Suprapubic skin (tissue), 4 donors: Measurements from ENCODE around the gene HOXA5. TPM values are rescaled to one million over a fixed set of nuclear protein-coding genes. Genes with fewer than 3 reads are reported as not detected.

Experiments used
- DNase-seq, 2 donors: peaks; one replicate each; pipeline ENCODE4 v3.0.0-alpha.2; 2019; ENCODE audit warnings: low spot score in 2 of 2
- H3K27ac ChIP-seq: fragments of 200-600 bp; sonication (generic); one replicate; pipeline ENCODE4 v1.5.1; 2019
- H3K27me3 ChIP-seq: fragments of 200-600 bp; sonication (generic); one replicate; pipeline ENCODE4 v1.5.1; 2019
- H3K36me3 ChIP-seq: fragments of 200-600 bp; sonication (generic); one replicate; pipeline ENCODE4 v1.5.1; 2019
- H3K4me1 ChIP-seq: fragments of 200-600 bp; sonication (generic); one replicate; pipeline ENCODE4 v1.5.1; 2019
- H3K4me3 ChIP-seq: fragments of 200-600 bp; sonication (generic); one replicate; pipeline ENCODE4 v1.5.1; 2019; ENCODE audit warnings: mild to moderate bottlenecking
- H3K9me3 ChIP-seq: fragments of 200-600 bp; sonication (generic); one replicate; pipeline ENCODE4 v1.5.1; 2019
- CTCF ChIP-seq, 2 donors: fragments of 200-600 bp in 1 of 2; fragments of 450-650 bp in 1 of 2; sonication (generic) in 1 of 2; IDR thresholded peaks; one replicate each; pipeline ENCODE4 v1.5.1; 2016 to 2019; ENCODE audit warnings: antibody characterized with exemption in 2 of 2, mild to moderate bottlenecking in 1 of 2, moderate library complexity in 1 of 2
- EP300 ChIP-seq: sonication (generic); formaldehyde crosslinking; IDR thresholded peaks from one replicate; pipeline ENCODE4 v1.6.1; 2017; ENCODE audit warnings: antibody characterized with exemption
- POLR2A ChIP-seq, 2 donors: fragments of 450-650 bp; IDR thresholded peaks; one replicate each; pipeline ENCODE4 v1.6.1; 2017; ENCODE audit warnings: antibody characterized with exemption in 2 of 2, mild to moderate bottlenecking in 2 of 2, moderate library complexity in 2 of 2
- POLR2AphosphoS5 ChIP-seq, 3 donors: sonication (generic); formaldehyde crosslinking; IDR thresholded peaks; one replicate each; pipeline ENCODE4 v1.6.1; 2017; ENCODE audit warnings: antibody characterized with exemption in 3 of 3
- WGBS: methylation state at CpG from one replicate; pipeline ENCODE4 v1.1.5; 2018; 5-methylcytosine and 5-hydroxymethylcytosine counted together
- total RNA-seq, 4 donors: library from RNA; depleted of rRNA; stranded (reverse); fragments of >200 nt; gene quantifications; one replicate each; pipeline ENCODE4 v1.1.0, GENCODE V29; 2016

The HOXA5 gene
- total RNA-seq, 4 donors from 2014 or later: 4.7 to 16.3 (median 14.6) TPM

- peak overlapping the region; percentile 37 for H3K4me3 ChIP-seq
- peaks cover 12% of the 10 kb centered on the region for H3K36me3 ChIP-seq
- no peak for DNase-seq
- no peak for TF ChIP-seq CTCF (IDR thresholded peaks at IDR 0.05)
- no peak for TF ChIP-seq POLR2AphosphoS5 (IDR thresholded peaks at IDR 0.05)
- TF ChIP-seq POLR2A (IDR thresholded peaks at IDR 0.05): no peak
- no peak for TF ChIP-seq EP300
- 85% methylated on average over 14 of the region's 14 CpGs for WGBS
- no peaks in the 10 kb centered on the region for H3K9me3 ChIP-seq
- no peaks in the 10 kb centered on the region for H3K27me3 ChIP-seq
- H3K4me1 ChIP-seq: peaks cover 34% of the 10 kb centered on the region
- H3K27ac ChIP-seq: no peak overlapping the region
Measured at GRCh38 chr7:27106901-27107240, 36.6 kb downstream of the HOXA5 start.

- no peak for TF ChIP-seq CTCF (IDR thresholded peaks at IDR 0.05)
- no peak for TF ChIP-seq POLR2AphosphoS5 (IDR thresholded peaks at IDR 0.05)
- TF ChIP-seq EP300: no peak
- TF ChIP-seq POLR2A (IDR thresholded peaks at IDR 0.05): no peak
- 74% methylated on average over 40 of the region's 44 CpGs for WGBS
- peaks cover 37% of the 10 kb centered on the region for H3K4me1 ChIP-seq
- H3K4me3 ChIP-seq: peak overlapping the region; percentile 37
- no peaks in the 10 kb centered on the region for H3K9me3 ChIP-seq
- H3K36me3 ChIP-seq: peaks cover 12% of the 10 kb centered on the region
- H3K27ac ChIP-seq: no peak overlapping the region
- DNase-seq: peak in 1 of 2 donors; percentile 55
- no peaks in the 10 kb centered on the region for H3K27me3 ChIP-seq
Measured at GRCh38 chr7:27106181-27106900, 37.1 kb downstream of the HOXA5 start.

- Histone ChIP-seq H3K9me3 (no peaks in the 10 kb centered on the region), H3K4me3 (no peak overlapping the region), H3K36me3 (peaks cover 12% of the 10 kb centered on the region), H3K4me1 (peaks cover 31% of the 10 kb centered on the region), H3K27ac (no peak overlapping the region), H3K27me3 (no peaks in the 10 kb centered on the region)
- DNase-seq: no peak
- WGBS: 89% methylated on average over 13 of the region's 13 CpGs
- no peak for TF ChIP-seq EP300
- TF ChIP-seq CTCF (IDR thresholded peaks at IDR 0.05): no peak
- TF ChIP-seq POLR2AphosphoS5 (IDR thresholded peaks at IDR 0.05): no peak
- no peak for TF ChIP-seq POLR2A (IDR thresholded peaks at IDR 0.05)
Measured at GRCh38 chr7:27105301-27106031, 38.0 kb downstream of the HOXA5 start.

- DNase-seq: no peak
- H3K4me1 ChIP-seq: peaks cover 23% of the 10 kb centered on the region
- H3K9me3 ChIP-seq: no peaks in the 10 kb centered on the region
- WGBS: 83% methylated on average over 13 of the region's 13 CpGs
- H3K27me3 ChIP-seq: no peaks in the 10 kb centered on the region
- H3K36me3 ChIP-seq: peaks cover 4% of the 10 kb centered on the region
- H3K4me3 ChIP-seq: no peak overlapping the region
- H3K27ac ChIP-seq: no peak overlapping the region
- TF ChIP-seq EP300: no peak
- TF ChIP-seq CTCF (IDR thresholded peaks at IDR 0.05): no peak
- no peak for TF ChIP-seq POLR2AphosphoS5 (IDR thresholded peaks at IDR 0.05)
- TF ChIP-seq POLR2A (IDR thresholded peaks at IDR 0.05): no peak
Measured at GRCh38 chr7:27104341-27105058, 39.0 kb downstream of the HOXA5 start.
